Mammary epithelial cell (primary cell): Measurements from ENCODE around the gene SCARB2.

Source experiments
- EZH2 ChIP-seq: IDR thresholded peaks from 2 replicates; pipeline ENCODE4 v1.6.1; 2012; ENCODE audit warnings: low read length, inconsistent platforms, borderline replicate concordance
- TF ChIP-seq, protein P1 (sequence below), 2 donors: IDR thresholded peaks in 1 of 2; conservative IDR thresholded peaks in 1 of 2; 2 replicates each; pipeline ENCODE4 v1.5.1; 2011 to 2012; ENCODE audit warnings: inconsistent platforms in 2 of 2, low read length in 2 of 2, mild to moderate bottlenecking in 2 of 2, control low read depth in 1 of 2, low read depth in 1 of 2; ENCODE audit not compliant: insufficient read depth in 1 of 2; ENCODE audit errors: extremely low read depth in 1 of 2

DNA sequence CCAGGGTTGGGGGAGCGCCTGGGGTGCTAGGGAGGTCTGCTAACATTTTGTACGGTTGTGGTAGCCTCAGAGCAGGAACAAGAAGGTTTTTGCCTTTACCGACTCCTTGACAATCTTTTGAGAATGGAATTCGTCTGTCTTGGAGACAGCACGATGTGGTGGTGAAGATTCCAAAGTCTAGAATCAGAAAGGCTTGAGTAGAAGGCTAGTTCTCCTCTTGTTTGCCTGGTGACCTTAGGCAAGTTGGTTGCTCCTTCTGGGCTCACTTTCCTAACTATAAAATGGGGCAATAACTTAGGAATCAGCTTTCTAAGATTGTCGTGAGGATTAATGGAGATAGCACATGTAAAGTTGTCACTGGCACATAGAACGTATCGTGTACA is 38.6 kb upstream of the SCARB2 start:
- no peak for TF ChIP-seq EZH2
- TF ChIP-seq, protein P1, sequence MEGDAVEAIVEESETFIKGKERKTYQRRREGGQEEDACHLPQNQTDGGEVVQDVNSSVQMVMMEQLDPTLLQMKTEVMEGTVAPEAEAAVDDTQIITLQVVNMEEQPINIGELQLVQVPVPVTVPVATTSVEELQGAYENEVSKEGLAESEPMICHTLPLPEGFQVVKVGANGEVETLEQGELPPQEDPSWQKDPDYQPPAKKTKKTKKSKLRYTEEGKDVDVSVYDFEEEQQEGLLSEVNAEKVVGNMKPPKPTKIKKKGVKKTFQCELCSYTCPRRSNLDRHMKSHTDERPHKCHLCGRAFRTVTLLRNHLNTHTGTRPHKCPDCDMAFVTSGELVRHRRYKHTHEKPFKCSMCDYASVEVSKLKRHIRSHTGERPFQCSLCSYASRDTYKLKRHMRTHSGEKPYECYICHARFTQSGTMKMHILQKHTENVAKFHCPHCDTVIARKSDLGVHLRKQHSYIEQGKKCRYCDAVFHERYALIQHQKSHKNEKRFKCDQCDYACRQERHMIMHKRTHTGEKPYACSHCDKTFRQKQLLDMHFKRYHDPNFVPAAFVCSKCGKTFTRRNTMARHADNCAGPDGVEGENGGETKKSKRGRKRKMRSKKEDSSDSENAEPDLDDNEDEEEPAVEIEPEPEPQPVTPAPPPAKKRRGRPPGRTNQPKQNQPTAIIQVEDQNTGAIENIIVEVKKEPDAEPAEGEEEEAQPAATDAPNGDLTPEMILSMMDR (conservative IDR thresholded peaks at IDR 0.05 in 1 of 2, IDR thresholded peaks at IDR 0.05 in 1 of 2; ENCODE audit: extremely low read depth in 1 of 2, insufficient read depth in 1 of 2, low read depth in 1 of 2, low read length in 2 of 2): no peak
